ENCODE results near the gene POU5F1.

DNA sequence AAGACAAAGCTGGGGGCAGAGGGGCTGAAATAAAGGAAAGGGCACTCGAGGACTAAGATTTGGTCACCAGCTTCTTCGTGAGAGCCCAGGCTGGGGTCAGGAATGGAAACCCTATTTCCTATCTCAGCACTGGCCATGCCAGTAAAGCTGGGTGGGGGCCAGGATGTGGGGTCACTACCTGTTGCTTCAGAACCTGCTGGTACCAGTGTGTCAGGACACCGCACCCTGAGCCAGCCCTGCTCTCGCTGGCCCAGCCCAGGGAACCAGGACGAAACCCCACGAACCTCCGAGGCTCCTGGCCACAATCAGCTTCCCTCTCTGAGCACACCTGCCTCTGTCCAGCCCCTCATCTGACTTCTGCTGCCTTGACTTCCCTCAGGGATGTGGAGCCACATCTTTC lies 52.3 kb downstream of the POU5F1 start:
- TF ChIP-seq, protein P1, sequence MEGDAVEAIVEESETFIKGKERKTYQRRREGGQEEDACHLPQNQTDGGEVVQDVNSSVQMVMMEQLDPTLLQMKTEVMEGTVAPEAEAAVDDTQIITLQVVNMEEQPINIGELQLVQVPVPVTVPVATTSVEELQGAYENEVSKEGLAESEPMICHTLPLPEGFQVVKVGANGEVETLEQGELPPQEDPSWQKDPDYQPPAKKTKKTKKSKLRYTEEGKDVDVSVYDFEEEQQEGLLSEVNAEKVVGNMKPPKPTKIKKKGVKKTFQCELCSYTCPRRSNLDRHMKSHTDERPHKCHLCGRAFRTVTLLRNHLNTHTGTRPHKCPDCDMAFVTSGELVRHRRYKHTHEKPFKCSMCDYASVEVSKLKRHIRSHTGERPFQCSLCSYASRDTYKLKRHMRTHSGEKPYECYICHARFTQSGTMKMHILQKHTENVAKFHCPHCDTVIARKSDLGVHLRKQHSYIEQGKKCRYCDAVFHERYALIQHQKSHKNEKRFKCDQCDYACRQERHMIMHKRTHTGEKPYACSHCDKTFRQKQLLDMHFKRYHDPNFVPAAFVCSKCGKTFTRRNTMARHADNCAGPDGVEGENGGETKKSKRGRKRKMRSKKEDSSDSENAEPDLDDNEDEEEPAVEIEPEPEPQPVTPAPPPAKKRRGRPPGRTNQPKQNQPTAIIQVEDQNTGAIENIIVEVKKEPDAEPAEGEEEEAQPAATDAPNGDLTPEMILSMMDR (IDR thresholded peaks at IDR 0.05), result no peak
- no peak for TF ChIP-seq POLR2A (IDR thresholded peaks at IDR 0.05)

All from adrenal gland (tissue), 5 donors.